Endothelial cell of umbilical vein (primary cell): ENCODE results near the gene TTC9. TPM values are rescaled to one million over a fixed set of nuclear protein-coding genes. Genes with fewer than 3 reads are reported as not detected.

Experiments used
- BruUV-seq: library from RNA; stranded (reverse); fragments of 400-500 nt; replicated peaks from 2 replicates; lab custom pipeline; 2021; lab: Mats Ljungman, UMichigan
- CTCF ChIA-PET: fragments of 300-600, 350-600 bp; sonication (Branson Sonifier 250); formaldehyde crosslinking; loops from one replicate; lab custom pipeline; 2021; ENCODE audit warnings: antibody characterized with exemption, inconsistent platforms; lab: Charles Lee
- POLR2A ChIA-PET: fragments of 300-600, 350-600 bp; sonication (Branson Sonifier 250); formaldehyde crosslinking; loops from one replicate; lab custom pipeline; 2021; ENCODE audit warnings: antibody characterized with exemption, inconsistent platforms; lab: Charles Lee
- DNase-seq: peaks from one replicate; pipeline ENCODE4 v3.0.0-alpha.2; 2011; ENCODE audit warnings: low read depth, low spot score
- FAIRE-seq: peaks from 2 replicates; lab custom pipeline; 2011; peaks lifted over from hg19 to GRCh38; lab: Jason Lieb, UNC
- H2AFZ ChIP-seq: 2 replicates; pipeline ENCODE4 v1.6.0; 2012; ENCODE audit warnings: low read depth, low read length, control low read depth, inconsistent platforms
- H3K27ac ChIP-seq: 2 replicates; pipeline ENCODE4 v1.5.1; 2011; ENCODE audit warnings: low read depth, mild to moderate bottlenecking, control low read depth, low read length, moderate library complexity; ENCODE audit not compliant: insufficient read depth
- H3K27me3 ChIP-seq, 2 experiments: 2 replicates each; pipeline versions ENCODE4 v1.6.0 to v1.6.1; 2011; ENCODE audit warnings: low read length in 2 of 2, mixed read lengths in 1 of 2; ENCODE audit not compliant: control insufficient read depth in 2 of 2, insufficient read depth in 2 of 2
- H3K36me3 ChIP-seq, 2 experiments: 2 replicates in 1 of 2; 3 replicates in 1 of 2; pipeline ENCODE4 v1.5.1; 2011; ENCODE audit warnings: low read length in 2 of 2, mild to moderate bottlenecking in 1 of 2, moderate library complexity in 1 of 2; ENCODE audit not compliant: control insufficient read depth in 2 of 2, insufficient read depth in 2 of 2; ENCODE audit errors: extremely low read depth in 1 of 2
- H3K4me1 ChIP-seq: 3 replicates; pipeline ENCODE4 v1.5.1; 2011; ENCODE audit warnings: mild to moderate bottlenecking, low read length; ENCODE audit not compliant: control insufficient read depth, insufficient read depth; ENCODE audit errors: extremely low read depth
- H3K4me2 ChIP-seq: 2 replicates; pipeline ENCODE4 v1.6.1; 2011; ENCODE audit warnings: low read length, control low read depth, mixed read lengths; ENCODE audit not compliant: insufficient read depth
- H3K4me3 ChIP-seq, 3 experiments: fragments of 200-600 bp in 1 of 3; sonication (generic), shearing (Covaris generic) in 1 of 3; replicated peaks in 1 of 3; 2 replicates each; pipeline ENCODE4 v1.5.1; 2011 to 2016; ENCODE audit warnings: control low read depth in 3 of 3, low read length in 3 of 3, mild to moderate bottlenecking in 2 of 3, inconsistent platforms in 1 of 3, low read depth in 1 of 3, moderate library complexity in 1 of 3; ENCODE audit not compliant: insufficient read depth in 1 of 3
- H3K79me2 ChIP-seq: 2 replicates; pipeline ENCODE4 v1.6.0; 2012; ENCODE audit warnings: low read length, inconsistent platforms; ENCODE audit not compliant: control insufficient read depth, insufficient read depth
- H3K9ac ChIP-seq: replicated peaks from 2 replicates; pipeline ENCODE3; 2011; ENCODE audit warnings: low read length, control low read depth; ENCODE audit not compliant: insufficient read depth; ENCODE audit errors: extremely low read depth
- H3K9me1 ChIP-seq: replicated peaks from 3 replicates; pipeline ENCODE4 v1.6.0; 2011; ENCODE audit warnings: mild to moderate bottlenecking, low read length; ENCODE audit not compliant: control insufficient read depth, insufficient read depth; ENCODE audit errors: extremely low read depth
- H3K9me3 ChIP-seq: replicated peaks from 2 replicates; pipeline ENCODE4 v1.5.1; 2012; ENCODE audit warnings: low read length, inconsistent platforms; ENCODE audit not compliant: control insufficient read depth, insufficient read depth
- H4K20me1 ChIP-seq: replicated peaks from 2 replicates; pipeline ENCODE3; 2011; ENCODE audit warnings: mild to moderate bottlenecking, low read length; ENCODE audit not compliant: control insufficient read depth, insufficient read depth; ENCODE audit errors: extremely low read depth
- CTCF ChIP-seq, 2 donors: IDR thresholded peaks; 1 replicate in 1 of 2; 2 replicates in 1 of 2; pipeline ENCODE4 v1.5.1; 2011; ENCODE audit warnings: low read length in 2 of 2, mild to moderate bottlenecking in 2 of 2, moderate library complexity in 2 of 2, control low read depth in 1 of 2, inconsistent platforms in 1 of 2, low read depth in 1 of 2; ENCODE audit not compliant: insufficient read depth in 1 of 2; ENCODE audit errors: extremely low read depth in 1 of 2
- EZH2 ChIP-seq: IDR thresholded peaks from 2 replicates; pipeline ENCODE4 v1.6.1; 2012; ENCODE audit warnings: borderline replicate concordance, low read depth, mild to moderate bottlenecking, moderate library complexity, low read length, inconsistent platforms; ENCODE audit not compliant: severe bottlenecking
- FOS ChIP-seq: IDR thresholded peaks from 2 replicates; pipeline ENCODE4 v1.6.1; 2011; ENCODE audit warnings: mild to moderate bottlenecking, low read length, moderate library complexity, borderline replicate concordance; ENCODE audit not compliant: insufficient read depth
- GATA2 ChIP-seq: IDR thresholded peaks from 2 replicates; pipeline ENCODE4 v1.7.0; 2011; ENCODE audit warnings: low read depth, mild to moderate bottlenecking, moderate library complexity, mixed read lengths, low read length; ENCODE audit not compliant: insufficient read length, insufficient read depth
- JUN ChIP-seq: IDR thresholded peaks from 2 replicates; pipeline ENCODE4 v1.6.1; 2011; ENCODE audit warnings: borderline replicate concordance, low read depth; ENCODE audit not compliant: insufficient read length, insufficient read depth
- MAX ChIP-seq: IDR thresholded peaks from 2 replicates; pipeline ENCODE4 v1.6.1; 2011; ENCODE audit not compliant: insufficient read depth, insufficient read length
- MYC ChIP-seq: IDR thresholded peaks from one replicate; pipeline ENCODE4 v1.6.1; 2011; ENCODE audit warnings: mild to moderate bottlenecking, low read depth, low read length
- POLR2A ChIP-seq: IDR thresholded peaks from 2 replicates; pipeline ENCODE4 v1.6.1; 2012; ENCODE audit warnings: low read depth, mild to moderate bottlenecking, control low read depth, low read length
- POLR2AphosphoS5 ChIP-seq: IDR thresholded peaks from 2 replicates; pipeline ENCODE4 v1.6.1; 2012; ENCODE audit warnings: low read depth, mild to moderate bottlenecking, control low read depth, low read length, moderate library complexity; ENCODE audit not compliant: insufficient read depth
- dilution Hi-C: fragments of 300-500 bp; cut with MboI; formaldehyde crosslinking; loops from one replicate; pipeline ENCODE4 v1.15.0; 2019; ENCODE audit warnings: low sequenced_read_pairs; ENCODE audit not compliant: extremely low pct_ligation_motif_present
- intact Hi-C: fragments of 100-400 bp; cut with micrococcal nuclease; formaldehyde crosslinking; loops from one replicate; pipeline ENCODE4 v1.10.0; 2022
- polyA plus RNA-seq, 4 experiments: library from polyadenylated mRNA; depleted of rRNA in 3 of 4; stranded (reverse) in 3 of 4; unstranded in 1 of 4; fragments of >200 nt; gene quantifications; 2 replicates each; pipeline versions ENCODE4 v1.2.1 to v1.2.3, GENCODE V29; 2011 to 2012; ENCODE audit warnings: missing spikeins in 1 of 4
- total RNA-seq: library from RNA; stranded (reverse); gene quantifications from 2 replicates; pipeline ENCODE4 v1.2.3, GENCODE V29; 2021

Gene TTC9
- total and polyA plus RNA-seq, 2 donors (not counting 3 experiments of a cell fraction or from before 2014, with no cell fraction given), result 0.06 TPM; not detected in 1

GRCh38 chr14:70595443-70596185 is 46.1 kb upstream of the TTC9 start:
- Histone ChIP-seq H3K4me3 (no peak overlapping the region), H3K36me3 (peaks cover 2 to 21% of the 10 kb centered on the region in 2 experiments), H3K4me1 (peaks cover 11% of the 10 kb centered on the region), H3K27ac (no peak overlapping the region), H3K9me3 (no peaks in the 10 kb centered on the region), H3K27me3 (no peaks in the 10 kb centered on the region), H3K79me2 (peaks cover 36% of the 10 kb centered on the region), H3K9ac (no peak overlapping the region), H3K4me2 (no peak overlapping the region), H4K20me1 (no peaks in the 10 kb centered on the region), H3K9me1 (no peaks in the 10 kb centered on the region), H2AFZ (no peak overlapping the region)
- ChIA-PET POLR2A (no interaction called here), CTCF (no interaction called here)
- TF ChIP-seq JUN, result no peak
- TF ChIP-seq POLR2A, result no peak
- no peak for TF ChIP-seq EZH2
- no peak for TF ChIP-seq POLR2AphosphoS5
- no peak for TF ChIP-seq FOS
- no peak for TF ChIP-seq MYC
- no peak for TF ChIP-seq GATA2
- no peak for TF ChIP-seq CTCF (IDR thresholded peaks at IDR 0.05; ENCODE audit: extremely low read depth in 1 of 2, insufficient read depth in 1 of 2, low read depth in 1 of 2, low read length in 2 of 2)
- no peak for TF ChIP-seq MAX
- FAIRE-seq (no peak), DNase-seq (no peak)
- dilution Hi-C loops (no loop called here), intact Hi-C loops (no loop called here)
- BruUV-seq, result no TSS peak
